Measurements from ENCODE around the gene FASTKD1.

Gene FASTKD1

GRCh38 chr2:169584005-169584877, 10.6 kb upstream of the FASTKD1 start, which contains the start of gene PPIG (continued):
- TF ChIP-seq ZFP3 (tag by site-specific recombination; IDR thresholded peaks at IDR 0.05; ENCODE audit: low read depth): no peak
- TF ChIP-seq KLF17 (tag by site-specific recombination; IDR thresholded peaks at IDR 0.05): no peak
- peak; percentile 48; the same call in 1 of the 2 replicates for TF ChIP-seq EGR2 (tag by site-specific recombination; IDR thresholded peaks at IDR 0.05; ENCODE audit: low read depth)
- peak; percentile 43; the same call in 1 of the 2 replicates for TF ChIP-seq ZFP69B (tag by site-specific recombination; IDR thresholded peaks at IDR 0.05)
- peak; percentile 71 for TF ChIP-seq SETDB1 (IDR thresholded peaks at IDR 0.05; ENCODE audit: insufficient read length, low read length)
- peak; percentile 76; the same call in 1 of the 2 replicates for TF ChIP-seq ZNF501 (tag by site-specific recombination; IDR thresholded peaks at IDR 0.05)
- TF ChIP-seq KLF9 (tag by site-specific recombination; IDR thresholded peaks at IDR 0.05; ENCODE audit: low read depth): peak; percentile 88
- peak; percentile 55; the same call in 1 of the 2 replicates for TF ChIP-seq KLF7 (tag by site-specific recombination; IDR thresholded peaks at IDR 0.05; ENCODE audit: borderline replicate concordance)
- TF ChIP-seq ZSCAN30 (tag by site-specific recombination; IDR thresholded peaks at IDR 0.05): 0 out of 2 replicates have a peak, but pooled peaks have one; percentile 31
- TF ChIP-seq ZNF704 (tag by site-specific recombination; IDR thresholded peaks at IDR 0.05): no peak
- 0 out of 2 replicates have a peak, but pooled peaks have one; percentile 27 for TF ChIP-seq REPIN1 (tag by site-specific recombination; IDR thresholded peaks at IDR 0.05; ENCODE audit: low read depth)
- TF ChIP-seq ZNF18 (tag by site-specific recombination; IDR thresholded peaks at IDR 0.05): peak; percentile 35; the same call in 1 of the 2 replicates
- no peak for TF ChIP-seq ZNF514 (tag by site-specific recombination; IDR thresholded peaks at IDR 0.05)
- TF ChIP-seq ZIC2 (tag by site-specific recombination; IDR thresholded peaks at IDR 0.05): no peak
- TF ChIP-seq ZNF16 (tag by site-specific recombination; IDR thresholded peaks at IDR 0.05; ENCODE audit: low read depth): no peak
- no peak; the same call in none of the 2 replicates for TF ChIP-seq ZNF324 (tag by site-specific recombination; IDR thresholded peaks at IDR 0.05)
- TF ChIP-seq ZNF548 (tag by site-specific recombination; IDR thresholded peaks at IDR 0.05): no peak
- TF ChIP-seq ZNF600 (tag by site-specific recombination; IDR thresholded peaks at IDR 0.05): peak; percentile 61; the same call in 1 of the 2 replicates
- TF ChIP-seq ZNF112 (tag by site-specific recombination; IDR thresholded peaks at IDR 0.05): no peak
- TF ChIP-seq ZNF391 (tag by site-specific recombination; IDR thresholded peaks at IDR 0.05; ENCODE audit: borderline replicate concordance, low read depth): peak; percentile 37; the same call in 1 of the 2 replicates
- no peak; the same call in 1 of the 2 replicates for TF ChIP-seq KLF1 (tag by site-specific recombination; IDR thresholded peaks at IDR 0.05)
- peak; percentile 91 for TF ChIP-seq ZXDB (tag by site-specific recombination; IDR thresholded peaks at IDR 0.05)
- TF ChIP-seq ZNF404 (tag by site-specific recombination; IDR thresholded peaks at IDR 0.05): no peak
- TF ChIP-seq ZNF580 (tag by site-specific recombination; IDR thresholded peaks at IDR 0.05): peak; percentile 83
- peak; percentile 32; the same call in 1 of the 2 replicates for TF ChIP-seq OVOL3 (tag by site-specific recombination; IDR thresholded peaks at IDR 0.05)
- no peak for TF ChIP-seq ZNF792 (tag by site-specific recombination; IDR thresholded peaks at IDR 0.05)
- TF ChIP-seq HIC1 (tag by site-specific recombination; IDR thresholded peaks at IDR 0.05): peak; percentile 27; the same call in 1 of the 2 replicates
- TF ChIP-seq ZBTB1 (tag by site-specific recombination; IDR thresholded peaks at IDR 0.05): no peak
- TF ChIP-seq ZBTB17 (tag by site-specific recombination; IDR thresholded peaks at IDR 0.05): peak; percentile 82
- TF ChIP-seq BCL6B (tag by site-specific recombination; IDR thresholded peaks at IDR 0.05): peak; percentile 94

Measured in HEK293 (cell line).